HG03520 (cell line): Measurements from ENCODE around the gene TTC33.
A peak's percentile ranks its signal among the peaks of the same experiment; 100 is the strongest.

Experiments
- ATAC-seq: cut with Tn5 transposase; IDR thresholded peaks from one replicate; pipeline ENCODE4 v1.9.1; 2021; ENCODE audit warnings: mild to moderate bottlenecking, moderate library complexity; ENCODE audit not compliant: unreplicated experiment

The TTC33 gene

GRCh38 chr5:40780858-40781257, 25.1 kb upstream of the TTC33 start:
- ATAC-seq: no peak

GRCh38 chr5:40780199-40780598, 24.4 kb upstream of the TTC33 start:
- no peak for ATAC-seq

GRCh38 chr5:40779561-40779960, 23.8 kb upstream of the TTC33 start:
- no peak for ATAC-seq

GRCh38 chr5:40778133-40778532, 22.4 kb upstream of the TTC33 start:
- no peak for ATAC-seq

GRCh38 chr5:40776658-40776977, 20.9 kb upstream of the TTC33 start:
- ATAC-seq: no peak

GRCh38 chr5:40775846-40776657, 20.3 kb upstream of the TTC33 start:
- no peak for ATAC-seq

GRCh38 chr5:40775085-40775845, 19.5 kb upstream of the TTC33 start:
- no peak for ATAC-seq

GRCh38 chr5:40774623-40775022, 18.9 kb upstream of the TTC33 start:
- ATAC-seq: no peak

GRCh38 chr5:40770764-40771163, 15.0 kb upstream of the TTC33 start:
- ATAC-seq: no peak

- no peak for ATAC-seq
Observed at GRCh38 chr5:40762705-40763104, 6.9 kb upstream of the TTC33 start.

- ATAC-seq: no peak
Observed at GRCh38 chr5:40757400-40757799, 1.6 kb upstream of the TTC33 start.

- ATAC-seq: peak; percentile 80
Observed at GRCh38 chr5:40755093-40755406, 711 bp downstream of the TTC33 start.

GRCh38 chr5:40754381-40755092, 1.2 kb downstream of the TTC33 start:
- ATAC-seq: peak; percentile 33

- ATAC-seq: no peak
Observed at GRCh38 chr5:40746703-40747102, 9.1 kb downstream of the TTC33 start.

- no peak for ATAC-seq
Observed at GRCh38 chr5:40743771-40744170, 12.0 kb downstream of the TTC33 start.

- ATAC-seq: no peak
Observed at GRCh38 chr5:40738502-40738901, 17.3 kb downstream of the TTC33 start.

- ATAC-seq: peak; percentile 91
Observed at GRCh38 chr5:40736103-40736875, 19.5 kb downstream of the TTC33 start.

GRCh38 chr5:40735609-40736008, 20.2 kb downstream of the TTC33 start:
- no peak for ATAC-seq

GRCh38 chr5:40734986-40735385, 20.8 kb downstream of the TTC33 start:
- no peak for ATAC-seq

- no peak for ATAC-seq
Observed at GRCh38 chr5:40733879-40734563, 21.7 kb downstream of the TTC33 start.

GRCh38 chr5:40733434-40733833, 22.3 kb downstream of the TTC33 start:
- no peak for ATAC-seq
